ENCODE results near the gene B4GAT1. TPM values are rescaled to one million over a fixed set of nuclear protein-coding genes. Genes with fewer than 3 reads are reported as not detected.
"Not testable (repeated sequence)": the region's sequence is repeated elsewhere in the genome, so short reads cannot be mapped to it uniquely, and the experiment has no call there.

Gene B4GAT1
- total RNA-seq, 1 donor from 2014 or later: 43.8 TPM

- no peak for DNase-seq (ENCODE audit: low spot score)
Observed at GRCh38 chr11:66363187-66363601, 15.8 kb upstream of the B4GAT1 start.

DNA sequence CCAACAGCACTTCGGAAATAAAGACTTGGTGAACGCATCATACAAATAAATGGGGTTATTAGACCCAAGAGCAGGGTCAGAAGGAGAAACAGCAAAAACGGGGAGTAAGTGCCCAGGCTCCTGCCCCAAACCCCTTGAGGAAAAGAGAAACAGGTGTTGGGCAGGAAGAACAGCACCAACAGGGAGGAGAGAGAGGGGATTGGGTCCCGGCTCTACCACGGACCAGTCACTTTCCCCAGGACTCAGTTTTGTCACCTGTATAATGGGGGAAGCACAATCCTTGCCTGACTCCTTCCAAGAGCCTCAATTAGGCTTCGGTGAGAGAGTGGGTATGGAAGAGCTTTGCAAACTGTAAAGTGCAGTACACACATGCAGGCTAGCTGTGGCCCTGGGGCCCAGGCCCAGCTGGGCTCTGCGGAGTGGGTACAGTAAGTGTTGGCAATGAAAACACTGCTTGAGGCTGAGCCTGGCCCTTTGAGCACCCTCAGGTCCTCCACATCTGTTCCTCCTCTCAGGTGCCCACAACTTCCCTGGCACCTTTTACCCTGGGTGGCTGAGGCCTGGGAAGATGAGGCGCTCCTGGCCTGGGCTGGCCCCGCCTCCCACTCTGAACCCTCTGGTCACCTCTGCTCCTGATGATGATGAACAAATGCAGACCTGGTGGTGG is 15.2 kb upstream of the B4GAT1 start:
- no peak for DNase-seq (ENCODE audit: low spot score)

DNA sequence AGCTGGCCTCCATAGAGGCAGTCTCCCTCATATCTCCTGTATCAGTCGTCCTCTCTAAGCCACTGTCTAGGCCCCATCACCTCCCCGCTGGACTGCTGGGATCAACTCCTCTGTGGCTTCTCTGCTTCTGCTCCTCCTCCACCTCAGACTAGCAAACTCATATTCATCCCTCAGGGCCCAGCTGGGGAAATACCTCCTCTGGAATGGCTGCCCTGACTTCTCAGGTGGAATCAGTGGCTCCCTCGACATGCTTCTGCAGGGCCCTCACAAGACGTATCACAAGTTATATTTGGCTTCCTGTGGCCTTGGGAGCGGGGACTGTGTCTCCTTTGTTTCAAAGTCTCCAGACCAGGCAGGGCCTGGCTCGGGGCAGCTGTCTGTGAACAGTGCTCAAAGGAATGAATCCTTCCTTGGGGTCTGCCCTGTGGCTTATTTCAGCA is 14.1 kb upstream of the B4GAT1 start:
- DNase-seq (ENCODE audit: low spot score): no peak

GRCh38 chr11:66360406-66361073 is 13.1 kb upstream of the B4GAT1 start:
- no peak for DNase-seq (ENCODE audit: low spot score)

DNA sequence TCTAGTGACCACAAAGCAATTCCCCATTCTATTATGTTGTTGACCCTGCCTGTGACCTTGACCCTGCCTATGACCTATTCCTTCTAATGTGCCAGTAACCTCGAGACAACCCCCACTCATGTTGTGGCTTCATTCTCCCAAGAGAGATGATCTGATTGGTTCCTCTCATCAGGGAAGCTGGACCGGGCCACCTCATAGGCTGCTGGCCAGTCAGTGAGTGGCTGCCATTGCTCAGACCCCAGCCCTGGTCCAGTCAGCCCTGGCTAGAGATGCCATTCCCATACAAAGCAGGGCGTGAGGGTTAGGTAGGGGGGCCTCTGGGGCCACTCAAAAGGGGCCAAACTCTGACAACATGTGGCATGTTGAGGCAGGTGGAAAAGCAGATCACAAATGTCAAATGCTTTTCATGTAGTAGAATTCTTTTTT is 12.2 kb upstream of the B4GAT1 start:
- no peak for DNase-seq (ENCODE audit: low spot score)

- not testable (repeated sequence) for DNase-seq (ENCODE audit: low spot score)
Observed at GRCh38 chr11:66350560-66351235, 3.3 kb upstream of the B4GAT1 start.

- no peak for DNase-seq (ENCODE audit: low spot score)
Observed at GRCh38 chr11:66349084-66349386, 1.6 kb upstream of the B4GAT1 start.

- DNase-seq (ENCODE audit: low spot score): no peak
Observed at GRCh38 chr11:66346476-66347424, 679 bp downstream of the B4GAT1 start.

GRCh38 chr11:66345316-66345649 is 2.1 kb downstream of the B4GAT1 start:
- no peak for DNase-seq (ENCODE audit: low spot score)

DNA sequence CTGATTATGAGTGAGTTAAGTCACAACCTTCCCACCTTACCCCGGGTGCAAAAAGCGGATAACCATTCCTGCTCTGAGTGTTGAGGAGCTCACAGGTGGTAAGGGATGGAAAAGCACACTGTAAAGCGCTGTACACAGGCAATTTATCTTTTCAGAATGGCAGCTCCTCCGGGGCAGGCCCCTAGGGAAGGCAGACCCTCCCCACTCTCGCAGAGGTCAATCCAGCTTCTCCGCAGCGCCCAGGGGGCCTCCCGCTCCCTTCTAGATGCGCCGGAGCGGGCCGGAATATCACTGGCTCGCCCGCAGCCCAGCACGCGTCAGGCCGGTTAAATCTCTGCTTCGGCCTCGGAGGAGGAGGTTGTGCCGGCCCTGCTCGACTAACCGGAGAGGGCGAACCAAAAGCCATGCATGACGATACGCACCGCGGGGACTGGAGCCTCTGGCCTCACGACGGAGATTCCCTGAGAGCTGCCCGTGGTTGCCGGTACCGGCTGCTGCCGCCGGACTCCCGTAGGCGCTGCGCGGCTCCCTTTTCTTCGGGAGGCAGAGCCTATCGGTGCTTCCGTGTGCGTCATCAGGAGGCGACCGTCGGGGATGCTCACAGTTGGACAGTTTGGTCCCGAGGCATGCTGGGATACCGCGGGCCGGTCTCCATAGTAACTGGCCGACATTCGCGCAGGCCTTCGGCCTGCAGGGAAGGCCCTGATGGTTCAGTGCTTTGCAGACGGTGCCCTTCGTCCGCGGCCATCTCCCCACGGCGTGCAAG is 2.7 kb downstream of the B4GAT1 start, which contains the start of gene BRMS1:
Gene BRMS1, minus strand, starts transcription at position 555 of the 766 bp plus-strand sequence. CDS start 2,870 bp downstream, outside the sequence.
- DNase-seq (ENCODE audit: low spot score): peak; percentile 99

- DNase-seq (ENCODE audit: low spot score): no peak
Observed at GRCh38 chr11:66343176-66343575, 4.3 kb downstream of the B4GAT1 start.

GRCh38 chr11:66341502-66342126 is 5.8 kb downstream of the B4GAT1 start:
- DNase-seq (ENCODE audit: low spot score): no peak

GRCh38 chr11:66340596-66341501 is 6.6 kb downstream of the B4GAT1 start:
- DNase-seq (ENCODE audit: low spot score): no peak

DNA sequence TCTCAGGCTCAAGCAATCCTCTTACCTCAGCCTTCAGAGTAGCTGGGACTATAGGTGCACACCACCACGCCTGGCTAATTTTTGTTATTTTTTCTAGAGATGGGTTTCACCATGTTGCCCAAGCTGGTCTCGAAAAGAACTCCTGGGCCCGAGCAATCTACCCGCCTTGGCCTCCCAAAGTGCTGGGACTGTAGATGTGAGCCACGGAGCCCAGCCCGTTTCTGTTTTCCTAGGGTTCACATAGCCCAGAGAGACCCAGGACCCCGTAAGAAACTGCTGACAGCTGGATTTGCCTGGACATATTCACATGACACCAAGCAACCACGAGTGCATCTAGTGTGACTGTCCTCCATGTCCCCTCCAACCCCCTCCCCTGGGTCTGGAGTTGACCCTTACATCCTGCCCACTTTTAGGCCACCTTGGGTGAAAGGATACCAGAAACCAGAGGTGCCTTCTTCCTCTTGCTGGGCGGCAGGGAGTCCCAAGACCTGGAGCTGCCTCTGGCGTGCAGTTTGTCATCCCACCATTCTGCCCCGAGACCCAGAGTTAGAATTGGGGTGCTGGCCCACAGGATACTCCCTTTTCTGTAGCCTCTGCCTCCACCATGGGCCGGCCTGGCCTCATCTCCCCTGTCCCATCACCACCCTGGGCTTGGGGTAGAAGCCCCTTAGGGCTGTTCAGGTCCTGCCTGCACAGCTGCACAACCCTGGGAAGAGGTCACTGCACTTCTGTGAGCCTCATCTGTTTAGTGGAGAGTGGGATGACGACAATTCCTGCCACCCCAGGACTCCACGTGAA is 7.5 kb downstream of the B4GAT1 start:
- DNase-seq (ENCODE audit: low spot score): no peak

GRCh38 chr11:66339162-66339675 is 8.2 kb downstream of the B4GAT1 start:
- no peak for DNase-seq (ENCODE audit: low spot score)

DNA sequence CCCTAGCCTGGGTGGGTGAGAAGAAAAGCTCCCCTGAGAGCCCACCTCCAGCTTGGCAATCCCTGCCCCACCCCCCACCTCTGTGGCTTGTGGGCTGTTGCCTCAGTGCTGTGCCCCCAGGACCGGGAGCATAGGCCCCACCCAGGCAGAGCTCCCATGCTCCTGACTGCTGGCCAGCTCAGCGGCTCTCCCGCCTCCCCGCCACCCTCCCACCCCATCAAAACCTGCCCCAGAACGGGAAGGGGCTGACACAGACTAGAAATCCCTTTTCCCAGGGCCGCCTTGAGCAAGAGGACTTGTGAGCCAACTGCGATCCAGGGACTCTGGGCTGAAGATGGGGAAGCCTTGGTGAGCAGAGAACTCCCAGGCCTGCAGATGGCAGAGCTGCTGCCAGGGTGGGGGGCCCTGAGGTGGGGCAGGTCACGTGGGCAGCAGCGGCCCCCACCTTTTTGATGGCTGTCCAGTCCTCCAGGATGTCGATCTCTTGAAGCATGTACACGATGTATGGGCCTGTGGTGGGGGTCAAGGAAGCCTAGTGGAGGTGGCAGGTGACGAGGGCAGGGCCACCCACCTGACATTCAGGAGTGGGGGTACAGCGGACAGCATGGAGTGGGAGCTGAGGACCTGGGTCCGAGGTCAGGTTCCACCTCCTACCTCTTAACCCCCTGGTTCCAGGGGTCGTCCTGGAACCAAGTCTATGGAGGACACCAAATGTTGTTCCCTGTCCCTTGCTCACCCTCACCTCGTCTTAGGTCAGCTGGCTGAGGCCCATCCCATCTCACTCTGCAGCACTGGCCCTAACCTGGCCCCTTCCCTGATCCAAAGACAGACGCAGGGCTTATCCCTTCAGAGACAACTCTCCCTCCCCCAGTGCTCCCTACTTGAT is 8.9 kb downstream of the B4GAT1 start:
- DNase-seq (ENCODE audit: low spot score): no peak

- DNase-seq (ENCODE audit: low spot score): no peak
Observed at GRCh38 chr11:66337103-66337899, 10.1 kb downstream of the B4GAT1 start.
